OCI-LY3 (cell line): ENCODE results near the gene GABRG3.

Experiments used
- EZH2phosphoT487 ChIP-seq: fragments of 200-600 bp; shearing (Covaris generic); IDR thresholded peaks from 2 replicates; pipeline ENCODE4 v1.6.1; 2018; ENCODE audit warnings: antibody characterized with exemption, mixed run types, low read depth
- TF ChIP-seq, protein P1 (sequence below): fragments of 200-600, 300-600 bp; sonication (generic); IDR thresholded peaks from 2 replicates; pipeline ENCODE4 v1.5.1; 2014; ENCODE audit warnings: antibody characterized with exemption, low read length, low read depth

DNA sequence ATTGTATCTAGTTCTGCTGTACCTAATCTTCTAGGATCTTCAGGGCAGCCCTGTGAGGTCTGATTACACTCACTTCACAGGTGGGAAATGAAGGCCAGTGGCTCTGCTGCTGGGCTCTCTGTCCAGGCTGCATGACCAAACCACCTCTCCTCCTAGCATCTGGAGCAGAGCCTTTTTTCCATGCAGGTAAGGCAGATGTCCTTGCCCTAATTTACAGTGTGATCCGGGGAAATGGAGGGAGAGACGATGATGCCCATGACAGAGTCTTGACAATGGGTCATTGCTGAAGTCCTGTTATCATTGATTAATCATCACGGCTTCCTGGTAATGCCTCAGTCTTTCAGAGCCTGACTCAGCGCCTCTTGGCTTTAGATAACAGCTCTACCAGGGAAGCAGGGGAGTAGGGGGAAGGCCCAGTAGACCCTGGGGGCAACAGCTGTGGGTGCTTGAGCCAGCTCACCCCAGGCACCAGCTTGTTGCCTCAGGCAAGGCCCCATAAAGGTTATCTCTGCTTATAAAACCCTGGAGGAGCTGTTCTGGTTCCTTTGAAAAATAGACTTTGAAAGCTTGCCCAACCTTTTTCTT, 153.4 kb downstream of the GABRG3 start:
- TF ChIP-seq, protein P1, sequence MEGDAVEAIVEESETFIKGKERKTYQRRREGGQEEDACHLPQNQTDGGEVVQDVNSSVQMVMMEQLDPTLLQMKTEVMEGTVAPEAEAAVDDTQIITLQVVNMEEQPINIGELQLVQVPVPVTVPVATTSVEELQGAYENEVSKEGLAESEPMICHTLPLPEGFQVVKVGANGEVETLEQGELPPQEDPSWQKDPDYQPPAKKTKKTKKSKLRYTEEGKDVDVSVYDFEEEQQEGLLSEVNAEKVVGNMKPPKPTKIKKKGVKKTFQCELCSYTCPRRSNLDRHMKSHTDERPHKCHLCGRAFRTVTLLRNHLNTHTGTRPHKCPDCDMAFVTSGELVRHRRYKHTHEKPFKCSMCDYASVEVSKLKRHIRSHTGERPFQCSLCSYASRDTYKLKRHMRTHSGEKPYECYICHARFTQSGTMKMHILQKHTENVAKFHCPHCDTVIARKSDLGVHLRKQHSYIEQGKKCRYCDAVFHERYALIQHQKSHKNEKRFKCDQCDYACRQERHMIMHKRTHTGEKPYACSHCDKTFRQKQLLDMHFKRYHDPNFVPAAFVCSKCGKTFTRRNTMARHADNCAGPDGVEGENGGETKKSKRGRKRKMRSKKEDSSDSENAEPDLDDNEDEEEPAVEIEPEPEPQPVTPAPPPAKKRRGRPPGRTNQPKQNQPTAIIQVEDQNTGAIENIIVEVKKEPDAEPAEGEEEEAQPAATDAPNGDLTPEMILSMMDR: no peak
- no peak for TF ChIP-seq EZH2phosphoT487
